ENCODE data around the gene FLT3. TPM values are rescaled to one million over a fixed set of nuclear protein-coding genes. Genes with fewer than 3 reads are reported as not detected.

Gene FLT3
- total and polyA plus RNA-seq, 11 donors = 0.09 to 0.48 (median 0.21) TPM; not detected in 2

DNA sequence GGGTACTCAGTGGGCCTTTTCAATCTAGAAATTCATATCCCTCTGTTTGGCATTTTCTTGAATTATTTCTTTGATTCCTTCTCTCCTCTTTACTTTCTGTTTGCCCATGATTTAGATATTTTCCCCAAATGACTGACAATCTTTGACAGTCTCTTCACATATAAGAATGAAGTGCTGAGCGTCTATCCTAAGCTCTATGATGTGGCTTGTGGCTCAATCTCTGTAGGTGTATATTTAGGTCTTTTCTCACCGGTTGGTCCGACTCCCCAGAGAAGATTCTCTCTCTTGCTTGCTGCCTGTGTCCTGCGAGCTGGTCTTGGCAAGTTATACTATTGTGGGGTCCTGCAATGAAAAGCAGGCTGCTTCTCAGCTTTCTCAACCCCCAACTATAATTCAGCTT is 29.0 kb downstream of the FLT3 start:
- intact Hi-C loops (cut with DNase I) = no loop called here
- H3K27me3 ChIP-seq = peaks cover 0 to 3% (median 0%) of the 10 kb centered on the region in 9 donors
- no peak overlapping the region for H3K27ac ChIP-seq
- no peak overlapping the region for H3K4me3 ChIP-seq
- no peak for ATAC-seq
- WGBS, 4 donors = 77 to 87% (median 84%) methylated on average over 4 of the region's 4 CpGs
- DNase-seq = no peak
- no peaks in the 10 kb centered on the region for H3K36me3 ChIP-seq
- TF ChIP-seq CTCF (IDR thresholded peaks at IDR 0.05) (no peak), POLR2A (IDR thresholded peaks at IDR 0.05) (no peak)
- H3K4me1 ChIP-seq = no peaks in the 10 kb centered on the region
- no peaks in the 10 kb centered on the region for H3K9me3 ChIP-seq

- WGBS, 4 donors = 88 to 91% (median 89%) methylated on average over 3 of the region's 3 CpGs
- DNase-seq (no peak), ATAC-seq (no peak)
- Histone ChIP-seq H3K4me1 (no peaks in the 10 kb centered on the region), H3K27ac (no peak overlapping the region), H3K36me3 (no peaks in the 10 kb centered on the region), H3K27me3 (no peaks in the 10 kb centered on the region), H3K4me3 (no peak overlapping the region), H3K9me3 (no peaks in the 10 kb centered on the region)
- TF ChIP-seq CTCF (IDR thresholded peaks at IDR 0.05) (no peak), POLR2A (IDR thresholded peaks at IDR 0.05) (no peak)
- intact Hi-C loops (cut with DNase I) = no loop called here
Measured at GRCh38 chr13:28067491-28067890, 32.9 kb downstream of the FLT3 start.

GRCh38 chr13:28058866-28059613 is 41.3 kb downstream of the FLT3 start:
- Histone ChIP-seq H3K4me3 (no peak overlapping the region), H3K36me3 (no peaks in the 10 kb centered on the region), H3K4me1 (peaks cover 0 to 5% (median 0%) of the 10 kb centered on the region in 12 donors), H3K27me3 (peaks cover 0 to 22% (median 0%) of the 10 kb centered on the region in 9 donors), H3K9me3 (no peaks in the 10 kb centered on the region), H3K27ac (no peak overlapping the region)
- TF ChIP-seq POLR2A (IDR thresholded peaks at IDR 0.05) (no peak), CTCF (IDR thresholded peaks at IDR 0.05) (peak in 10 of 12 donors; percentile 7 to 47 (median 26))
- WGBS, 4 donors = 71 to 73% (median 73%) methylated on average over 13 of the region's 13 CpGs
- no peak for ATAC-seq
- intact Hi-C loops (cut with DNase I) = no loop called here
- peak in 1 of 5 donors; percentile 37 for DNase-seq

DNA sequence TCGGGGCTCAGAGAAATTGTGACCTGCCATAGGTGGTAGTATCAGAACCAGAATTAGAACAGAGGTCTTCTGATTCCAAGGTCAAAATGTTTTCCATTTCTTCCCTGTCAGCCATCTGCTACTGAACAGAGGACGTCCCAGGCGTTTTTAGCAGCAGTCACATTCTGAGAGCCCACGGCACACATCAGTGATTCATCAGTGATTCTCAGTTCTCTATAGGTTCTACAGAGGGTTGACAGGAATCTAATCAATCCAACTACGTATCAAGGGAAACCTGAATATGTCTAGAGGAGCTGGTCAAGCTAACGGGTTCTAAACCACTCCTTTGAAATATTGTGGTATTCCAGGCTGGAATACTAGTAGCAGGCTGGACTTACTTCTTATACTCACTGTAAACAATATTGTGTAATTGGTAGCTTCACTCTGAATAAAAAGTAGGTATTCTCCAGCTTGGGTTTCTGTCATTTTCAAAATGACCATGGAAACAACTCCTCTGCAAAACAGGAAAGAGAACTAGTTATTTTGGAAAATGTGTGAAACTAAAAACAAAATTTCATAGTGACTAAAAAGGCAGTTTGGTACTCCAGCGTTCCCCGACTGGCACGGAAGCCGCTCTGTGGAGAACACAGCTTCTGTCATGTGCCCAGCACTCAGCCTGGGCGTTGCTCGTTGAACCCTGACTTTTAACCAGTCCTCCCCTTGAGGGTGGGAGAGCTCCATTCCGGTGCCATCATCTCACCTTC is 43.2 kb downstream of the FLT3 start:
- Histone ChIP-seq H3K4me1 (peaks cover 0 to 5% (median 0%) of the 10 kb centered on the region in 12 donors), H3K9me3 (no peaks in the 10 kb centered on the region), H3K27me3 (peaks cover 0 to 22% (median 0%) of the 10 kb centered on the region in 9 donors), H3K4me3 (no peak overlapping the region), H3K27ac (no peak overlapping the region), H3K36me3 (no peaks in the 10 kb centered on the region)
- ATAC-seq (no peak), DNase-seq (no peak)
- WGBS, 4 donors = 83 to 87% (median 84%) methylated on average over 13 of the region's 13 CpGs
- TF ChIP-seq CTCF (IDR thresholded peaks at IDR 0.05) (no peak), POLR2A (IDR thresholded peaks at IDR 0.05) (no peak)
- intact Hi-C loops (cut with DNase I) = no loop called here

Data from heart left ventricle (tissue), 16 donors.